HFFc6 (cell line): ENCODE measurements around the gene ZBTB39. TPM values are rescaled to one million over a fixed set of nuclear protein-coding genes. Genes with fewer than 3 reads are reported as not detected.

ENCODE experiments used
- DNase-seq: peaks from one replicate; pipeline ENCODE4 v3.0.0-alpha.2; 2018
- H3K27ac Mint-ChIP-seq: 2 replicates; pipeline ENCODE4 v1.8.0; 2020; ENCODE audit warnings: mild to moderate bottlenecking, mixed read lengths
- H3K27me3 Mint-ChIP-seq: 2 replicates; pipeline ENCODE4 v1.8.0; 2021; ENCODE audit warnings: mild to moderate bottlenecking, moderate library complexity, mixed read lengths; ENCODE audit not compliant: insufficient read depth
- H3K36me3 Mint-ChIP-seq: 2 replicates; pipeline ENCODE4 v1.8.0; 2021; ENCODE audit warnings: low read depth, mixed read lengths
- H3K4me1 Mint-ChIP-seq: 2 replicates; pipeline ENCODE4 v1.8.0; 2020; ENCODE audit warnings: low read depth, mixed read lengths
- H3K4me3 Mint-ChIP-seq: 2 replicates; pipeline ENCODE4 v1.8.0; 2020; ENCODE audit warnings: mild to moderate bottlenecking, moderate library complexity, mixed read lengths
- H3K9me3 Mint-ChIP-seq: 2 replicates; pipeline ENCODE4 v1.8.0; 2020; ENCODE audit warnings: mild to moderate bottlenecking, mixed read lengths
- CTCF ChIP-seq: fragments of 200-600 bp; sonication (generic); IDR thresholded peaks from 2 replicates; pipeline ENCODE4 v1.5.0; 2021; ENCODE audit warnings: antibody characterized with exemption, mild to moderate bottlenecking
- total RNA-seq, 6 experiments: library from RNA; stranded (reverse); fragmentation: NEBNext Ultra II Directional; extraction: Animal tissue kit (Norgen Biotek cat#: 25700); gene quantifications; 2 replicates in 1 of 6; 3 replicates in 5 of 6; pipeline ENCODE4 v1.2.3, GENCODE V29; 2021

Gene ZBTB39
- total RNA-seq, 6 experiments from 2014 or later: 3.6 to 4.6 (median 3.9) TPM

GRCh38 chr12:56958422-56958821 lies 47.9 kb downstream of the ZBTB39 start:
- Mint-ChIP-seq H3K36me3 (no peaks in the 10 kb centered on the region), H3K27me3 (peaks cover 43% of the 10 kb centered on the region), H3K4me3 (no peak overlapping the region), H3K27ac (no peak overlapping the region), H3K9me3 (no peaks in the 10 kb centered on the region; the same call in 1 of the 2 replicates), H3K4me1 (no peaks in the 10 kb centered on the region)
- no peak for DNase-seq
- no peak for TF ChIP-seq CTCF

- Mint-ChIP-seq H3K9me3 (no peaks in the 10 kb centered on the region), H3K4me3 (no peak within 1 kb of the TSS), H3K27me3 (peaks cover 53% of the 10 kb centered on the region), H3K27ac (no peak within 1 kb of the TSS), H3K4me1 (no peaks in the 10 kb centered on the region), H3K36me3 (no peaks in the 10 kb centered on the region)
- TF ChIP-seq CTCF: no peak
- DNase-seq: no peak
Measured at GRCh38 chr12:56957229-56958052, 48.9 kb downstream of the ZBTB39 start, which contains the start of gene RDH16. Gene RDH16 (minus strand): TSS chr12:56957608. CDS start chr12:56957462, 146 bp downstream.

- H3K27me3 Mint-ChIP-seq: peaks cover 64% of the 10 kb centered on the region
- no peak for DNase-seq
- H3K4me1 Mint-ChIP-seq: no peaks in the 10 kb centered on the region
- no peaks in the 10 kb centered on the region for H3K9me3 Mint-ChIP-seq
- H3K27ac Mint-ChIP-seq: no peak overlapping the region
- H3K4me3 Mint-ChIP-seq: no peak overlapping the region
- TF ChIP-seq CTCF: no peak
- H3K36me3 Mint-ChIP-seq: no peaks in the 10 kb centered on the region
Measured at GRCh38 chr12:56955631-56956256, 50.6 kb downstream of the ZBTB39 start.

GRCh38 chr12:56954958-56955355 lies 51.4 kb downstream of the ZBTB39 start:
- no peaks in the 10 kb centered on the region for H3K36me3 Mint-ChIP-seq
- TF ChIP-seq CTCF: no peak
- H3K27ac Mint-ChIP-seq: no peak overlapping the region
- no peak overlapping the region for H3K4me3 Mint-ChIP-seq
- no peaks in the 10 kb centered on the region for H3K9me3 Mint-ChIP-seq
- no peaks in the 10 kb centered on the region for H3K4me1 Mint-ChIP-seq
- H3K27me3 Mint-ChIP-seq: peaks cover 65% of the 10 kb centered on the region
- no peak for DNase-seq

GRCh38 chr12:56954057-56954957 lies 52.0 kb downstream of the ZBTB39 start:
- Mint-ChIP-seq H3K9me3 (no peaks in the 10 kb centered on the region), H3K27ac (no peak overlapping the region), H3K36me3 (no peaks in the 10 kb centered on the region), H3K27me3 (peaks cover 62% of the 10 kb centered on the region), H3K4me3 (no peak overlapping the region), H3K4me1 (no peaks in the 10 kb centered on the region)
- TF ChIP-seq CTCF: no peak
- no peak for DNase-seq
